Ureter (tissue), 1 donor: ENCODE results near the gene ADAP1. TPM values are rescaled to one million over a fixed set of nuclear protein-coding genes. Genes with fewer than 3 reads are reported as not detected.
"Not testable (repeated sequence)": the region's sequence is repeated elsewhere in the genome, so short reads cannot be mapped to it uniquely, and the experiment has no call there.

Source experiments
- DNase-seq: peaks from one replicate; pipeline ENCODE4 v3.0.0-alpha.2; 2020; ENCODE audit warnings: low spot score
- total RNA-seq: library from RNA; stranded (reverse); gene quantifications from one replicate; pipeline ENCODE4 v1.2.4, GENCODE V29; 2023
- donor health status: DM: yes; HTN: yes; CAD: no.

The ADAP1 gene
- total RNA-seq: 20.6 TPM

GRCh38 chr7:954330-955238 lies at the start of gene ADAP1:
ADAP1 (minus strand) TSS chr7:954680; CDS start chr7:954477, 203 bp downstream.
- no peak for DNase-seq

GRCh38 chr7:1002445-1002844 lies 48.0 kb upstream of the ADAP1 start:
- DNase-seq: not testable (repeated sequence)

GRCh38 chr7:1002026-1002425 lies 47.5 kb upstream of the ADAP1 start:
- DNase-seq: not testable (repeated sequence)

GRCh38 chr7:1001069-1001770 lies 46.7 kb upstream of the ADAP1 start:
- DNase-seq: not testable (repeated sequence)

- no peak for DNase-seq
Observed at GRCh38 chr7:999941-1000935, 45.8 kb upstream of the ADAP1 start.

GRCh38 chr7:999149-999879 lies 44.8 kb upstream of the ADAP1 start:
- DNase-seq: no peak

- DNase-seq: no peak
Observed at GRCh38 chr7:997404-998395, 43.2 kb upstream of the ADAP1 start.

- DNase-seq: no peak
Observed at GRCh38 chr7:996079-996872, 41.8 kb upstream of the ADAP1 start.

GRCh38 chr7:995571-995970 lies 41.1 kb upstream of the ADAP1 start:
- DNase-seq: no peak

- no peak for DNase-seq
Observed at GRCh38 chr7:994592-995308, 40.3 kb upstream of the ADAP1 start.

- DNase-seq: peak; percentile 97
Observed at GRCh38 chr7:992709-993607, 38.5 kb upstream of the ADAP1 start.

- no peak for DNase-seq
Observed at GRCh38 chr7:991729-992656, 37.5 kb upstream of the ADAP1 start.

- no peak for DNase-seq
Observed at GRCh38 chr7:990933-991728, 36.7 kb upstream of the ADAP1 start.

GRCh38 chr7:990352-990932 lies 36.0 kb upstream of the ADAP1 start:
- DNase-seq: no peak
